ENCODE measurements around the gene FXYD7.

Gene FXYD7

GRCh38 chr19:35160629-35161433, 17.8 kb downstream of the FXYD7 start:
- Histone ChIP-seq H3K79me2 (no peaks in the 10 kb centered on the region), H3K4me3 (ENCODE audit: low read depth, low read length) (no peak overlapping the region), H3K4me1 (no peaks in the 10 kb centered on the region), H3K9me3 (ENCODE audit: control insufficient read depth, low read length) (no peaks in the 10 kb centered on the region), H2AFZ (no peak overlapping the region), H3K27ac (no peak overlapping the region), H3K36me3 (ENCODE audit: control insufficient read depth, insufficient read depth, low read length) (no peaks in the 10 kb centered on the region), H3K27me3 (ENCODE audit: control insufficient read depth, insufficient read depth, low read length) (no peaks in the 10 kb centered on the region), H3K9ac (no peak overlapping the region), H3K4me2 (ENCODE audit: low read length) (no peak overlapping the region)
- TF ChIP-seq CTCF (IDR thresholded peaks at IDR 0.05): no peak

- no peaks in the 10 kb centered on the region for H3K36me3 ChIP-seq (ENCODE audit: control insufficient read depth, insufficient read depth, low read length)
- no peak overlapping the region for H3K27ac ChIP-seq
- no peaks in the 10 kb centered on the region for H3K79me2 ChIP-seq
- H3K27me3 ChIP-seq (ENCODE audit: control insufficient read depth, insufficient read depth, low read length): no peaks in the 10 kb centered on the region
- H3K4me1 ChIP-seq: no peaks in the 10 kb centered on the region
- H3K9me3 ChIP-seq (ENCODE audit: control insufficient read depth, low read length): no peaks in the 10 kb centered on the region
- H3K9ac ChIP-seq: no peak overlapping the region
- no peak overlapping the region for H3K4me2 ChIP-seq (ENCODE audit: low read length)
- no peak overlapping the region for H2AFZ ChIP-seq
- no peak overlapping the region for H3K4me3 ChIP-seq (ENCODE audit: low read depth, low read length)
- TF ChIP-seq CTCF (IDR thresholded peaks at IDR 0.05): no peak
Measured at GRCh38 chr19:35161434-35161743, 18.3 kb downstream of the FXYD7 start.

GRCh38 chr19:35162471-35163326, 19.6 kb downstream of the FXYD7 start:
- Histone ChIP-seq H2AFZ (no peak overlapping the region), H3K9me3 (ENCODE audit: control insufficient read depth, low read length) (no peaks in the 10 kb centered on the region), H3K4me3 (ENCODE audit: low read depth, low read length) (no peak overlapping the region), H3K27ac (no peak overlapping the region), H3K79me2 (no peaks in the 10 kb centered on the region), H3K36me3 (ENCODE audit: control insufficient read depth, insufficient read depth, low read length) (no peaks in the 10 kb centered on the region), H3K27me3 (ENCODE audit: control insufficient read depth, insufficient read depth, low read length) (no peaks in the 10 kb centered on the region), H3K4me2 (ENCODE audit: low read length) (no peak overlapping the region), H3K4me1 (no peaks in the 10 kb centered on the region), H3K9ac (no peak overlapping the region)
- TF ChIP-seq CTCF (IDR thresholded peaks at IDR 0.05): no peak

GRCh38 chr19:35164418-35164817, 21.4 kb downstream of the FXYD7 start:
- H2AFZ ChIP-seq: no peak overlapping the region
- H3K27me3 ChIP-seq (ENCODE audit: control insufficient read depth, insufficient read depth, low read length): no peaks in the 10 kb centered on the region
- no peaks in the 10 kb centered on the region for H3K36me3 ChIP-seq (ENCODE audit: control insufficient read depth, insufficient read depth, low read length)
- H3K4me3 ChIP-seq (ENCODE audit: low read depth, low read length): no peak overlapping the region
- no peak overlapping the region for H3K4me2 ChIP-seq (ENCODE audit: low read length)
- H3K9ac ChIP-seq: no peak overlapping the region
- no peak overlapping the region for H3K27ac ChIP-seq
- TF ChIP-seq CTCF (IDR thresholded peaks at IDR 0.05): no peak
- no peaks in the 10 kb centered on the region for H3K4me1 ChIP-seq
- no peaks in the 10 kb centered on the region for H3K79me2 ChIP-seq
- no peaks in the 10 kb centered on the region for H3K9me3 ChIP-seq (ENCODE audit: control insufficient read depth, low read length)

Data from parathyroid adenoma (tissue), 2 donors.